ENCODE data around the gene PSMB4. TPM values are rescaled to one million over a fixed set of nuclear protein-coding genes. Genes with fewer than 3 reads are reported as not detected.
"Not testable (repeated sequence)": the region's sequence is repeated elsewhere in the genome, so short reads cannot be mapped to it uniquely, and the experiment has no call there.

PSMB4 gene
- total RNA-seq, 1 experiment from 2014 or later = 565 TPM

DNA sequence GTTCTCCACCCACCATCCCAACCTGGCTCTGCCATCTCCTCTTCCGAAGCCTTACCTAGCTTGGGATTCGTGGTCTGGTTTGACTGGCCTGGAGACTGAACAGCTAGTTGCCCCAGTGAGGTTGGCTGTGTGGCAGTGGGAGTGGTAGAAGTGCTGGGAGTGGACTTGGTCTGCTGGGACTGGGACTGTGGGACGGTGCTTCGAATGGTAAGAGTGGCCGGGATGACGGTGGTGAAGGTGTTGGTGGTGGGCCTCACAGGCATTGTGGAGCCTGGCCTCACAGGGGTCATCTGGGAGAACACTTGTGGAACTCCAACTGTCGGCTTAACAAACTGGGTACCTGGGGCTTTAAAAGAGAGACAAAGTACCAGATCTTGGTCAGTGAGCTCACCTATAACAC, 28.7 kb downstream of the PSMB4 start:
- no peaks in the 10 kb centered on the region for H3K27me3 ChIP-seq (replicated peaks; ENCODE audit: insufficient read depth, low read depth, low read length, poor library complexity)
- H3K4me1 ChIP-seq (ENCODE audit: insufficient read depth, low read length, poor library complexity, severe bottlenecking) = no peaks in the 10 kb centered on the region
- no peak for TF ChIP-seq EZH2 (IDR thresholded peaks at IDR 0.05; ENCODE audit: borderline replicate concordance, low read depth, low read length, poor library complexity, severe bottlenecking)
- TF ChIP-seq, protein P1, sequence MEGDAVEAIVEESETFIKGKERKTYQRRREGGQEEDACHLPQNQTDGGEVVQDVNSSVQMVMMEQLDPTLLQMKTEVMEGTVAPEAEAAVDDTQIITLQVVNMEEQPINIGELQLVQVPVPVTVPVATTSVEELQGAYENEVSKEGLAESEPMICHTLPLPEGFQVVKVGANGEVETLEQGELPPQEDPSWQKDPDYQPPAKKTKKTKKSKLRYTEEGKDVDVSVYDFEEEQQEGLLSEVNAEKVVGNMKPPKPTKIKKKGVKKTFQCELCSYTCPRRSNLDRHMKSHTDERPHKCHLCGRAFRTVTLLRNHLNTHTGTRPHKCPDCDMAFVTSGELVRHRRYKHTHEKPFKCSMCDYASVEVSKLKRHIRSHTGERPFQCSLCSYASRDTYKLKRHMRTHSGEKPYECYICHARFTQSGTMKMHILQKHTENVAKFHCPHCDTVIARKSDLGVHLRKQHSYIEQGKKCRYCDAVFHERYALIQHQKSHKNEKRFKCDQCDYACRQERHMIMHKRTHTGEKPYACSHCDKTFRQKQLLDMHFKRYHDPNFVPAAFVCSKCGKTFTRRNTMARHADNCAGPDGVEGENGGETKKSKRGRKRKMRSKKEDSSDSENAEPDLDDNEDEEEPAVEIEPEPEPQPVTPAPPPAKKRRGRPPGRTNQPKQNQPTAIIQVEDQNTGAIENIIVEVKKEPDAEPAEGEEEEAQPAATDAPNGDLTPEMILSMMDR (conservative IDR thresholded peaks at IDR 0.05; ENCODE audit: low read depth, low read length) = no peak
- H3K36me3 ChIP-seq (ENCODE audit: insufficient read depth, low read length, poor library complexity, severe bottlenecking) = peaks cover 75% of the 10 kb centered on the region
- CTCF ChIA-PET = no interaction called here
- no peaks in the 10 kb centered on the region for H3K9me3 ChIP-seq (ENCODE audit: low read depth, low read length, poor library complexity, severe bottlenecking)
- intact Hi-C loops (cut with micrococcal nuclease; ENCODE audit: unreplicated experiment) = no loop called here
- POLR2A ChIA-PET (ENCODE audit: low non-redundant PET) = no interaction called here
- no peak overlapping the region for H3K27ac ChIP-seq (ENCODE audit: low read depth, low read length, poor library complexity, severe bottlenecking)
- DNase-seq (ENCODE audit: low spot score) = no peak
- BruUV-seq (replicated peaks) = no TSS peak
- no peak overlapping the region for H3K4me3 ChIP-seq (ENCODE audit: low read depth, low read length, poor library complexity, severe bottlenecking)

DNA sequence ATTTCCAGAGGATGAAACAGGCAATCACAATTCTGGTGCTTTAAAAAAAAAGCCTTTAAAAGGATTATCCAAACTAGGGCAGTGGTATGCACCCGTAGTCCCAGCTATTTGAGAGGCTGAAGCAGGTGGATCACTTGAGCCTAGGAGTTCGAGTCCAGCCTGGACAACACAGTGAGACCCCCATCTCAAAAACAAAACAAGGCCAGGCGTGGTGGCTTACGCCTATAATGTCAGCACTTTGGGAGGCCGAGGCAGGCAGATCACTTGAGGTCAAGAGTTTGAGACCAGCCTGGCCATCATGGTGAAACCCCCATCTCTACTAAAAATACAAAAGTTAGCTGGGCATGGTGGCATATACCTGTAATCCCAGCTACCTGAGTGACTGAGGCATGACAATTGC, 34.5 kb downstream of the PSMB4 start:
- H3K4me1 ChIP-seq (ENCODE audit: insufficient read depth, low read length, poor library complexity, severe bottlenecking); H3K27me3 ChIP-seq (replicated peaks; ENCODE audit: insufficient read depth, low read depth, low read length, poor library complexity); CTCF ChIA-PET; intact Hi-C loops (cut with micrococcal nuclease; ENCODE audit: unreplicated experiment); H3K4me3 ChIP-seq (ENCODE audit: low read depth, low read length, poor library complexity, severe bottlenecking); BruUV-seq (replicated peaks); H3K27ac ChIP-seq (ENCODE audit: low read depth, low read length, poor library complexity, severe bottlenecking); DNase-seq (ENCODE audit: low spot score); H3K9me3 ChIP-seq (ENCODE audit: low read depth, low read length, poor library complexity, severe bottlenecking); POLR2A ChIA-PET (ENCODE audit: low non-redundant PET): not testable (repeated sequence)
- peaks cover 21% of the 10 kb centered on the region for H3K36me3 ChIP-seq (ENCODE audit: insufficient read depth, low read length, poor library complexity, severe bottlenecking)

DNA sequence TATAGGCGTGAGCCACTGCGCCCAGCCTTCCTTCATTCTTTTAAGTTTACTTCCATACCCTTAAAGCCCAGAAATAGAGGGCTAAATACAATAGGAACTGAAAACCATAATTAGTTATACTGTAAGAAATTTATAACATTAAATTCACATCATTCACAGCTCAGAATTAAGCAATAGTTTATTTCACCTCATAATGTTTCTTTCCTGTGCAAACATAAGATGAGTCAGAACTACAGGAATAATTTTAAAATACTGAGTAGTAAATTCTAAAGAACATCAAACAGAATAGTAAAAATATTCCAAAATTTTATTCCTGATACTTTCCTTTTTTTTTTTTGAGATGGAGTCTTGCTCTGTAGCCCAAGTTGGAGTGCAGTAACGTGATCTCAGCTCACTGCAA, 35.8 kb downstream of the PSMB4 start:
- no TSS peak for BruUV-seq (replicated peaks)
- Histone ChIP-seq H3K9me3 (ENCODE audit: low read depth, low read length, poor library complexity, severe bottlenecking) (no peaks in the 10 kb centered on the region), H3K27ac (ENCODE audit: low read depth, low read length, poor library complexity, severe bottlenecking) (no peak overlapping the region), H3K36me3 (ENCODE audit: insufficient read depth, low read length, poor library complexity, severe bottlenecking) (peaks cover 10% of the 10 kb centered on the region), H3K4me3 (ENCODE audit: low read depth, low read length, poor library complexity, severe bottlenecking) (no peak overlapping the region), H3K27me3 (replicated peaks; ENCODE audit: insufficient read depth, low read depth, low read length, poor library complexity) (no peaks in the 10 kb centered on the region), H3K4me1 (ENCODE audit: insufficient read depth, low read length, poor library complexity, severe bottlenecking) (no peaks in the 10 kb centered on the region)
- DNase-seq (ENCODE audit: low spot score) = no peak
- no peak for TF ChIP-seq EZH2 (IDR thresholded peaks at IDR 0.05; ENCODE audit: borderline replicate concordance, low read depth, low read length, poor library complexity, severe bottlenecking)
- TF ChIP-seq, protein P1 (conservative IDR thresholded peaks at IDR 0.05; ENCODE audit: low read depth, low read length) = no peak
- intact Hi-C loops (cut with micrococcal nuclease; ENCODE audit: unreplicated experiment) = no loop called here
- POLR2A ChIA-PET (ENCODE audit: low non-redundant PET) = no interaction called here
- CTCF ChIA-PET = no interaction called here

DNA sequence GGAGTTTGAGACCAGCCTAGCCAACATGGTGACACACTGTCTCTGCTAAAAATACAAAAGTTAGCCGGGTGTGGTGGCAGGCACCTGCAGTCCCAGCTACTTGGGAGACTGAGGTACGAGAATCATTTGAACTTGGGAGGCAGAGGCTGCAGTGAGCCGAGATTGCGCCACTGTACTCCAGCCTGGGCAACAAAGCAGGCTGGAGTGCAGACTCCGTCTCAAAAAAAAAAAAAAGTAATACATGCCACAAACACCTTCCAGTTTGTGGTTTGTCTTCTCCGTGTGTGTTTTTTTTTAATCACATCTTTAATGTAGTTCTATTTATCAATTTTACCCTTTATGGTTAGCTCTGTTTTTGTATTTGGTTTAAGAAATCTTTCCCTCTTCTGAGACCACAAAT, 37.6 kb downstream of the PSMB4 start:
- no peaks in the 10 kb centered on the region for H3K4me1 ChIP-seq (ENCODE audit: insufficient read depth, low read length, poor library complexity, severe bottlenecking)
- BruUV-seq (replicated peaks) = no TSS peak
- no peak overlapping the region for H3K4me3 ChIP-seq (ENCODE audit: low read depth, low read length, poor library complexity, severe bottlenecking)
- H3K36me3 ChIP-seq (ENCODE audit: insufficient read depth, low read length, poor library complexity, severe bottlenecking) = peaks cover 24% of the 10 kb centered on the region
- H3K27me3 ChIP-seq (replicated peaks; ENCODE audit: insufficient read depth, low read depth, low read length, poor library complexity) = no peaks in the 10 kb centered on the region
- POLR2A ChIA-PET (ENCODE audit: low non-redundant PET) = no interaction called here
- intact Hi-C loops (cut with micrococcal nuclease; ENCODE audit: unreplicated experiment) = no loop called here
- no peaks in the 10 kb centered on the region for H3K9me3 ChIP-seq (ENCODE audit: low read depth, low read length, poor library complexity, severe bottlenecking)
- DNase-seq (ENCODE audit: low spot score) = no peak
- TF ChIP-seq, protein P1 (conservative IDR thresholded peaks at IDR 0.05; ENCODE audit: low read depth, low read length) = no peak
- no peak for TF ChIP-seq EZH2 (IDR thresholded peaks at IDR 0.05; ENCODE audit: borderline replicate concordance, low read depth, low read length, poor library complexity, severe bottlenecking)
- H3K27ac ChIP-seq (ENCODE audit: low read depth, low read length, poor library complexity, severe bottlenecking) = no peak overlapping the region
- CTCF ChIA-PET = no interaction called here

DNA sequence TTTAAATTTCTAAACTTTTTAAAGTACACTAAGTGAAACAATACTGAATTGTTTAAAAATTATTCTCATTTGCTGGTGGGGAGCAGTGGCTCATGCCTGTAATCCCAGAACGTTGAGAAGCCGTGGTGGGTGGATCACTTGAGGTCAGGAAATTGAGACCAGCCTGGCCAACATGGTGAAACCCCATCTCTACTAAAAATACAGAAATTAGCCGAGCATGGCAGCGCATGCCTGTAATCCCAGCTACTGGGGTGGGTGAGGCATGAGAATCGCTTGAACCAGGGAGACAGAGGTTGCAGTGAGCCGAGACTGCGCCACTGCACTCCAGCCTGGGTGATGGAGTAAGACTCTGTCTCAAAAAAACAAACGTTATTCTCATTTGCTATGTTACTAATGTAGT, 38.0 kb downstream of the PSMB4 start:
- POLR2A ChIA-PET (ENCODE audit: low non-redundant PET); H3K4me3 ChIP-seq (ENCODE audit: low read depth, low read length, poor library complexity, severe bottlenecking); CTCF ChIA-PET; H3K27ac ChIP-seq (ENCODE audit: low read depth, low read length, poor library complexity, severe bottlenecking); H3K4me1 ChIP-seq (ENCODE audit: insufficient read depth, low read length, poor library complexity, severe bottlenecking); intact Hi-C loops (cut with micrococcal nuclease; ENCODE audit: unreplicated experiment); H3K27me3 ChIP-seq (replicated peaks; ENCODE audit: insufficient read depth, low read depth, low read length, poor library complexity); DNase-seq (ENCODE audit: low spot score); BruUV-seq (replicated peaks); H3K9me3 ChIP-seq (ENCODE audit: low read depth, low read length, poor library complexity, severe bottlenecking): not testable (repeated sequence)
- peaks cover 25% of the 10 kb centered on the region for H3K36me3 ChIP-seq (ENCODE audit: insufficient read depth, low read length, poor library complexity, severe bottlenecking)
